Measurements from ENCODE around the gene NDOR1.

- TF ChIP-seq CTCF (IDR thresholded peaks at IDR 0.05; ENCODE audit: insufficient read depth, low read length) (no peak), POLR2AphosphoS5 (IDR thresholded peaks at IDR 0.05; ENCODE audit: low read depth) (no peak), REST (IDR thresholded peaks at IDR 0.05; ENCODE audit: insufficient replicate concordance, low read depth) (no peak), SPI1 (IDR thresholded peaks at IDR 0.05; ENCODE audit: borderline replicate concordance, low read depth) (no peak), GABPA (IDR thresholded peaks at IDR 0.05; ENCODE audit: low read depth) (no peak)
Measured at GRCh38 chr9:137186385-137186784, 19.1 kb upstream of the NDOR1 start.

Measured in HL-60 (cell line).